Measurements from ENCODE around the gene POC1B.

- TF ChIP-seq REST (IDR thresholded peaks at IDR 0.05; ENCODE audit: borderline replicate concordance): no peak
- TF ChIP-seq CTCF (IDR thresholded peaks at IDR 0.05; ENCODE audit: poor library complexity, severe bottlenecking): no peak
- no peak for TF ChIP-seq POLR2AphosphoS5 (IDR thresholded peaks at IDR 0.05)
- no peak for TF ChIP-seq RAD21 (conservative IDR thresholded peaks at IDR 0.05)
- TF ChIP-seq EZH2 (IDR thresholded peaks at IDR 0.05; ENCODE audit: borderline replicate concordance, insufficient read depth, low read length, poor library complexity, severe bottlenecking): no peak
- TF ChIP-seq EP300 (conservative IDR thresholded peaks at IDR 0.05; ENCODE audit: poor library complexity, severe bottlenecking): no peak
- no peak for TF ChIP-seq MXI1 (conservative IDR thresholded peaks at IDR 0.05; ENCODE audit: poor library complexity, severe bottlenecking)
- no peak for TF ChIP-seq TAF1 (IDR thresholded peaks at IDR 0.05; ENCODE audit: low read depth)
These were observed 14.7 kb upstream of the POC1B start for GRCh38 chr12:89540586-89540985.

Data from neural cell (in vitro differentiated cells).